BJ (cell line): ENCODE data around the gene SIRPG. TPM values are rescaled to one million over a fixed set of nuclear protein-coding genes. Genes with fewer than 3 reads are reported as not detected.

Source experiments
- CTCF ChIA-PET: fragments of 350-600 bp; formaldehyde crosslinking; extraction: SDS; loops from one replicate; lab custom pipeline; 2021; ENCODE audit warnings: antibody characterized with exemption, inconsistent platforms; lab: Yijun Ruan, JAX
- POLR2A ChIA-PET: fragments of 300-600 bp; sonication (Branson Sonifier 250); formaldehyde crosslinking; extraction: SDS; loops from one replicate; lab custom pipeline; 2021; ENCODE audit warnings: antibody characterized with exemption; lab: Charles Lee
- DNase-seq: peaks from one replicate; pipeline ENCODE4 v3.0.0-alpha.2; 2011; ENCODE audit warnings: low read depth
- H3K27me3 ChIP-seq: 2 replicates; pipeline ENCODE4 v1.6.0; 2011; ENCODE audit warnings: low read length; ENCODE audit not compliant: control insufficient read depth, insufficient read depth
- H3K36me3 ChIP-seq: 2 replicates; pipeline ENCODE4 v1.5.1; 2011; ENCODE audit warnings: low read length; ENCODE audit not compliant: control insufficient read depth, insufficient read depth
- H3K4me3 ChIP-seq: 2 replicates; pipeline ENCODE4 v1.5.1; 2011; ENCODE audit warnings: low read depth, mild to moderate bottlenecking, control low read depth, low read length
- polyA plus RNA-seq: library from polyadenylated mRNA; depleted of rRNA; stranded (reverse); fragments of >200 nt; gene quantifications from 2 replicates; pipeline ENCODE4 v1.2.3, GENCODE V29; 2011
- TF ChIP-seq, protein P1 (sequence below): IDR thresholded peaks from 2 replicates; pipeline ENCODE4 v1.5.1; 2011; ENCODE audit warnings: low read depth, mild to moderate bottlenecking, control low read depth, inconsistent platforms, low read length, moderate library complexity; ENCODE audit not compliant: insufficient read depth

Gene SIRPG
- polyA plus RNA-seq, 1 experiment = not detected

DNA sequence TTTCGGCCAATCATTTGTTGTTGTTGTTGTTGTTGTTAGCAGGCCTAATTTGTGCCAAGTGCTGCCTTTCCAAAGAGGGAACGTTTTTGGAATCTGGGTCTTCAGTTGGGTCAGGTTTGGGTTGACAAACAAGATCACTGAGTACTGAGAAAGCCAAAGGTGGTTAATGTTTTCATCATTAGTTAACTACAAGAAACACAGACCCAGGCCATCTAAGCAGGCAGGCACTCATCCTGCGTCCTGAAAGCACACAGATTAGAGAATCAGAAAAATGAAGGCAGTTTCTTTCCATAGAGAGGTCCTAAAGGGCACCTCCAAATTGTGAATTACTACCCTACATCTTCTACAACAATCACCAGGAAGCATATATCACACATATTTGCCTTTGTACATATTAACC lies 15.1 kb upstream of the SIRPG start:
- Histone ChIP-seq H3K36me3 (no peaks in the 10 kb centered on the region), H3K27me3 (peaks cover 4% of the 10 kb centered on the region; the same call in 1 of the 2 replicates), H3K4me3 (no peak overlapping the region)
- no peak for DNase-seq
- CTCF ChIA-PET = no interaction called here
- TF ChIP-seq, protein P1, sequence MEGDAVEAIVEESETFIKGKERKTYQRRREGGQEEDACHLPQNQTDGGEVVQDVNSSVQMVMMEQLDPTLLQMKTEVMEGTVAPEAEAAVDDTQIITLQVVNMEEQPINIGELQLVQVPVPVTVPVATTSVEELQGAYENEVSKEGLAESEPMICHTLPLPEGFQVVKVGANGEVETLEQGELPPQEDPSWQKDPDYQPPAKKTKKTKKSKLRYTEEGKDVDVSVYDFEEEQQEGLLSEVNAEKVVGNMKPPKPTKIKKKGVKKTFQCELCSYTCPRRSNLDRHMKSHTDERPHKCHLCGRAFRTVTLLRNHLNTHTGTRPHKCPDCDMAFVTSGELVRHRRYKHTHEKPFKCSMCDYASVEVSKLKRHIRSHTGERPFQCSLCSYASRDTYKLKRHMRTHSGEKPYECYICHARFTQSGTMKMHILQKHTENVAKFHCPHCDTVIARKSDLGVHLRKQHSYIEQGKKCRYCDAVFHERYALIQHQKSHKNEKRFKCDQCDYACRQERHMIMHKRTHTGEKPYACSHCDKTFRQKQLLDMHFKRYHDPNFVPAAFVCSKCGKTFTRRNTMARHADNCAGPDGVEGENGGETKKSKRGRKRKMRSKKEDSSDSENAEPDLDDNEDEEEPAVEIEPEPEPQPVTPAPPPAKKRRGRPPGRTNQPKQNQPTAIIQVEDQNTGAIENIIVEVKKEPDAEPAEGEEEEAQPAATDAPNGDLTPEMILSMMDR = no peak
- POLR2A ChIA-PET = no interaction called here

DNA sequence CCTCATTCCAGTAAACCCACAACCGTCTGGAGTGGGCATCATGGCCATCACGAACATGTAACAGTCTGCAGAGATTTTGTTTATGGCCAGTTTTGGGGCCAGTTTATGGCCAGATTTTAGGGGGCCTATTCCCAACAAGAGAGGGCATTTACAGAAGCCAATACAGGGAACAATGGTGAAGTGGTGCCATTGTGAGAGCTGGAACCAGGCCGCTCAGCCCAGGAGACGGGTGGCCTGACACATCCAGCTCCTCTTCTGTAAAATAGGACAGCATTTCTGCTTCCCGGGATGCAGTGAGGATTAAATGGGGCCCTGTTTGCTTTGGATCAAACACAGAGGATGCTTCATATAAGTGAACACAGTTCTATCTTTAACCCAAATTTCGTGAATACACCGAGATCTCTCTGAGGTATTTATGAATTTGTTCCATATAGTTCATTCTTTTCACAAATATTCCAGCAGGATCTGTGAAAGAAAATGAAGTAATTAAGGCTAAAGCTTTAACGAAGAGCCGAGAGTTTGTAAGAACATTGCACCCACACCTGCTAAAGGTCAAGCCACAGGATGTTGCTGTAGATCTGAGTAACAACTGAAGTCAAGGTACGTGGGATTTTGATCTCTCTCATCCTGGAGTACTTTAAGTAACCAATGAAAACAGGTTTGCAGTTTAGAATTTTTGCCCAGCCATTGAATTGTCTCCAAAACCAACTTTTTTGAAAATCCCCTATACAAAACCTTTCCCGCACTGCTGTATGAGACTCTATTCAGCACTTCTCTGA lies 14.5 kb upstream of the SIRPG start:
- POLR2A ChIA-PET = no interaction called here
- Histone ChIP-seq H3K27me3 (peaks cover 3% of the 10 kb centered on the region; the same call in 1 of the 2 replicates), H3K4me3 (no peak overlapping the region), H3K36me3 (no peaks in the 10 kb centered on the region)
- DNase-seq = no peak
- TF ChIP-seq, protein P1 = no peak
- CTCF ChIA-PET = no interaction called here

DNA sequence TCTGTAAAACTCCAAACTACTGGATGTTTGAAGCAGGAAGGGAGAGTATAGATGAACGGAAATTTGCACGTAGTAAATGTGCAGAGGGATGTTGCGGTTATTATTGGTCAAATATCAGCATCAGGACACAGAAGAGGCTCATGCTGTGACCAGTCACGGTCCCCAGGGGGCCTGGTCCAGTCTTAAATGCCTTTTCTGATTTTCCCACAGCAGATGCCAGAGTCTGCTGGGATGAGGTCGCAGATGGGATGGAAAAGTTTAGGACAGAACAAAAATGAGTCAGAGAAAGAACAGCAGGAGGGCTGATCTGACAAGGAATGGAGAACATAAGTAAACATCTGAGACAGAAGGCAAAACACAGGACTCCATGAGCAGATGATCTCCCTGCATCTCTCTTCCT lies 11.7 kb upstream of the SIRPG start:
- ChIA-PET POLR2A (no interaction called here), CTCF (no interaction called here)
- Histone ChIP-seq H3K36me3 (no peaks in the 10 kb centered on the region), H3K27me3 (peaks cover 1% of the 10 kb centered on the region; the same call in 1 of the 2 replicates), H3K4me3 (no peak overlapping the region)
- no peak for DNase-seq
- TF ChIP-seq, protein P1 = no peak

DNA sequence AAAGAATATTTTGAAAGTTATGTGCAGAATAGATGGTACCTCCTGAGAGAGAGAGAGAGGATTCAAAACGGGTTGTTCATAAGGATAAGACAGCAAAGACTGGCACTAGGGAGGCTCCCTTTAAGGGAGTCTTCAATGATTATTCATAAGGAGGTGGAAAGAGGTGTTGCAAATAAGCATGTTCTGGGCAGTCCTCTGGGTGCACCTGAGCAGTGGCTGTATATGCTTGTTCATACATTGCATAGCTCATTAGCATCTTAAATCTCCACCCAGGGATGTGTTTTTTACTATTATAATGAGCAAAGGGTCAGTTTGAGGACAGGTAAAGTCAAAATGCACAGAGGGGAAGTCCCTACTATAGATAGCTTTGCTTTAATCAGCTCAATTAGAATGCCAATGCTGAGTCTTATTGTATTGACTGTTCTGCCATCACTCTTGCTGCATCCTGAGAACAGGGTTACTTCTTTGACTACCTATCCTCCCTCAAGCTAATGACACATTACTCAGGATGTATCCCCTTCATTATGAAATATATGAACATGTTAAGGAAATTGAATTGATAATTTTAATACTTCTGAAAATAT lies 10.0 kb upstream of the SIRPG start:
- DNase-seq = no peak
- H3K27me3 ChIP-seq = no peaks in the 10 kb centered on the region
- ChIA-PET POLR2A (interaction anchor here (0.7 kb wide), 1 partner anchor 17 kb away, joined by 5 read pairs; no protein-coding TSS in a partner anchor), CTCF (interaction anchor here (0.6 kb wide), 1 partner anchor 56 kb away, joined by 3 read pairs; no protein-coding TSS in a partner anchor)
- TF ChIP-seq, protein P1 = no peak
- H3K36me3 ChIP-seq = no peaks in the 10 kb centered on the region
- H3K4me3 ChIP-seq = no peak overlapping the region

DNA sequence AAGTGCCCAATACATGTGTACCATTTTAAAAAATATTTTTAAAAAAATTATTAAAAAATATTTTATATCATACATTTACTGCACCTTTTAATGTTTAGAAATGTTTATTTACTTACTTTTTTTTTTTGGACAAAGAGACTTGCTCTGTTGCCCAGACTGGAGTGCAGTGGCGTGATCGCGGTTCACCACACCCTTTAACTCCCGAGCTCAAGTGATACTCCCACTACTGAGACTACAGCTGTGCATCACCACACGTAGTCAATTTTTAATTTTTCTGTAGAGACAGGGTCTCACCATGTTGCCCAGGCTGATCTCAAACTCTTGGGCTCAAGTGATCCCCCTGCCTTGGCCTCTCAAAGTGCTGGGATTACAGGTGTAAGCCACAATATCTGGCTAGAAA lies 9.2 kb upstream of the SIRPG start:
- no peak for DNase-seq
- POLR2A ChIA-PET = interaction anchor here (0.7 kb wide), 1 partner anchor 17 kb away, joined by 5 read pairs; no protein-coding TSS in a partner anchor
- TF ChIP-seq, protein P1 = no peak
- CTCF ChIA-PET = interaction anchor here (0.7 kb wide), 1 partner anchor 23 kb away, joined by 3 read pairs; no protein-coding TSS in a partner anchor
- no peaks in the 10 kb centered on the region for H3K36me3 ChIP-seq
- no peak overlapping the region for H3K4me3 ChIP-seq
- no peaks in the 10 kb centered on the region for H3K27me3 ChIP-seq
